GM18870 (cell line): ENCODE data around the gene GMPPB.
A peak's percentile ranks its signal among the peaks of the same experiment; 100 is the strongest.
"Not testable (repeated sequence)": the region's sequence is repeated elsewhere in the genome, so short reads cannot be mapped to it uniquely, and the experiment has no call there.

ENCODE experiments used
- ATAC-seq: cut with Tn5 transposase; IDR thresholded peaks from one replicate; pipeline ENCODE4 v1.9.1; 2021; ENCODE audit warnings: moderate library complexity; ENCODE audit not compliant: unreplicated experiment

The GMPPB gene

DNA sequence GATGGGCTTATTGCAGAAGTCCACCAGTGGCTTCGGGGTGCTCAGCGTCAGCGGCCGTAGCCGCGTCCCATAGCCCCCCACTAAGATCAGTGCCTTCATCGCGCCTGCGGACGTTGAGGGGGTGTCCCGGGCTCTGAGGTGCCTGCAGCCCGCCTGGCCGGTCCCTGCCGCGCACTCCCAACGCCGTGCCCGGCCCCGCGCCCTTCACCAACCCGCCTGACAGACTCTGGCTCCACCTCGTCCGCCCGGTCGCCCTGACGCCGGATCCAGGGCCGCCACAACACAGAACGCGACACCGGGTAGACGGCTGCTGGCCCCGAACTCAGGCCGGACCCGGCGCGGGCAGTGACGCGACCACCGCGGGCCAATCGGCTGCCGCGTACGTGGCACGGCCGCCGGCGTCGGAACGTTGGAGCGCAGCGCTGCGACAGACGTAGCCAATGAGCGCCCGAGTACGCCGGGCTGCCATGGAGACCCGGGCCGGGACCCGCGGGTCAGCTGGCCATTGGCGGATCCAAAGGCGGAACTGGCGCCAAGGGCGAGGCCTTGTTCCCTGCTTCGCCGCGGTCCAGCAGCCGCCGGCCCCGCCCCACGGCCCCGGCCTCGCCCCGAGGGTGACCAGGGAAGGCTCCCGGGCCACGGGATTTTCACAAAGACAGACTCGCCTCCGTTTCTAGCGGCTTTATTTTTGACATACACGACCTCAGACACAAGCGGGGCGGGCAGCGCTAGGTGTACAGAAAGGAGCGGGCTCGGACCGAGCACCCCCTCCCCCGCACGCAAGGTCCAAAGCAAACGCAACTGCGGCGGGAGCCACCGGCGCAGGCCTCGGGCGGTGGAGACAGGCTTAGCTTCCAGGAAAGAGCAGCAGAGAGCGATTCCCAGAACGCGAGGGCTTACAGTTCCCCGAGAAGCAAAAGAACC, at the start of gene GMPPB:
GMPPB (minus strand) TSS at position 324 of the 924 bp plus-strand sequence; CDS start at position 99, 225 bp downstream.
- ATAC-seq: peak; percentile 51

DNA sequence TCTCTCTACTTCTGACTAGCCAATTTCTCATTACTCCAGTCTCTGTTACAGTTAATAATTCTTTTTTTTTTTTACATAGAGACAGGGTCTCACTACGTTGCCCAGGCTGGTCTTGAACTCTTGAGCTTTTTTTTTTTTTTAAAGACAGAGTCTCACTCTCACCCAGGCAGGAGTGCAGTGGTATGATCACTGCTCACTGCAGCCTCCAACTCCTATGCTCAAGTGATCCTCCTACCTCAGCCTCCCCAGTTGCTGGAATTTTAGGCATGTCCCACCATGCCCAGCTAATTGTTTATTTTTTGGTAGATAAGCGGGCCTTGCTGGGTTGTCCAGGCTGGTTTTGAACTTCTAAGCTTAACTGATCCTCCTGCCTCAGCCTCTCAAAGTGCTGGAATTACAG, 49.0 kb upstream of the GMPPB start:
- ATAC-seq: no peak

DNA sequence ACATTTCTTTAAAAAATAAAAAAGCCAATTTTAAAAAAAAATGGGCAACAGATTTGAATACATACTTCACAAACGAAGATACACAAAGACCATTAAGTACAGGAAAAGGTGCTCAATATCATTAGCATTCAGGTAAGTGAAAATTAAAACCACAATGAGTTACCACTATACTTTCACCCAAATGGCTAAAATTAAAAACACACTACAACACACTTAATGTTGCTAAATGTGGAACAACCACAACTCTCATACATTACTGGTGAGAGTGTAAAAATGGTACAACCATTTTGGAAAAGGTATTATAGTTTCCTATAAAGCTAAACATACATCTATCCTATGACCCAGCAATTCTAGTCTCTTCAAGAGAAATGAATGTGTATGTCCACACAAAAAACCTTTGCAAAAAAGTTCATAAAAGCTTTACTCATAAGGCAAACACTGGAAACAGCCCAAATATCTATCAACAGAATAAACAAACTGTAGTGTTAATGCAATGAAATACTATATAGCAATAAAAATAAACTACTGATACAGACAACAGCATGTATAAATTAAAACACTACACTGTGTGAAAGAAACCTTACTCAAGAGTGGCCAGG, 47.7 kb upstream of the GMPPB start:
- ATAC-seq: no peak

- no peak for ATAC-seq
Measured at GRCh38 chr3:49769926-49770325, 46.2 kb upstream of the GMPPB start.

- ATAC-seq: no peak
Measured at GRCh38 chr3:49769286-49769915, 45.6 kb upstream of the GMPPB start.

DNA sequence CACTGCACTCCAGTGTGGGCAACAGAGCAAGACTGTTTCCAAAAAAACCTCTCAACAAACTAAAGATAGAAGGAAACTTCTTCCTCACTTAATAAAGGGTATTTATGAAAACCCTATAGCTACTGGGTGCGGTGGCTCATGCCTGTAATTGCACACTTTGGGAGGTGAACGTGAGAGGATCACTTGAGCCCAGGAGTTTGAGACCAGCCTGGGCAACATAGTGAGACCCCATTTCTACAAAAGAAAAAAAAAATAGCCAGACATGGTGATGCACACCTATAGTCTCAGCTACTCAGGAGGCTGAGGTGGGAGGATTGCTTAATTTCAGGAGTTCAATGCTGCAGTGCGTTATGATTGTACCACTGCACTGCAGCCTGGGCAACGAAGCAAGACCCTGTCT, 40.2 kb upstream of the GMPPB start:
- ATAC-seq: no peak

DNA sequence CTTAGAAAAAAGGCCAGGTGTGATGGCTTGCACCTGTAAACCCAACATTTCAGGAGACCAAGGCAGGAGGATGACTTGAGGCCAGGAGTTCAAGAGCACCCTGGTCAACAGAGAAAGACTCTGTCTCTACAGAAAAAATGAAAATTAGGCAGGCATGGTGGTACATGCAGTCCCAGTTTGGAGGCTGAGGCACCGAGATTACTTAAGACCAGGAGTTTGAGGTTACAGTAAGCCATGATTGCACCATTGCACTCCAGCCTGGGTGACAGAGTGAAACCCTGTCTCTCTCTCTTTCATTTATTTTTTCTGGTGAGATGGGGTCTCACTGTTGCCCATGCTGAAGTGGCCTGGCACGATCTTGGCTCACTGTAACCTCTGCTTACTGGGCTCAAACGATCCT, 37.9 kb upstream of the GMPPB start:
- ATAC-seq: no peak

DNA sequence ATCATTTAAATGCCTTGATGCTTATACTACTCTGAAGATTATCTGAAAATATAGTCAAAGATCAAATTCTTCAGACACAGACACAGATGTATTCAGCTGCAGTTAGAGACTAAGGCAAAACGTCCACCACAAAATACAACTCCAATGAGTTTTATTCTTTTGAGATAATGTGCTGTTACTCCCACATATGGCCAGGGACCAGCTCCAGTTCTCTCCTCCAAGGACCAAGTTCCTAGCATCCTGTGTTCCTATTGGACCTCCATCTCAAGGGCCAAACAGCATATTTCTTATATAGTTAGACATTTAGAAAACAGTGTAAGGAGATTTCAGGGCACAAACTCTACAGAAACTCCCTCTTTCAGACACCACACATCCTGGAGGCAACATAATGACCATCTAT, 35.5 kb upstream of the GMPPB start:
- no peak for ATAC-seq

DNA sequence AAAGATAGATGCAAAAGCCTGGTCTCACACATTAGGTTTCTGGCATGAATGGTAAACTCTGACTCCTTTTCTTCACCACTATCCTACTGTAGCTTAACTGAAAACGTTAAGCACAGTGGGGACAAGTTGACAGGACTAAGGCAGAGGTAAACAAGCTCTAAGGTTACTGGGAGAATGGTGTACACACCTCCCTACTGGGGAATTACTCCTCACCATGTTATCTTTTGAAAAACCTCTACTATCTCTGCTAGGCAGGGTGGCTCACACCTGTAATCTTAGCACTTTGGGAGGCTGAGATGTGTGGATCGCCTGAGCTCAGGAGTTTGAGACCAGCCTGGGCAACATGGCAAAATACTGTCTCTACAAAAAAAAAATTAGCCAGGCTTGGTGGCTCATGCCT, 33.4 kb upstream of the GMPPB start:
- ATAC-seq: no peak

DNA sequence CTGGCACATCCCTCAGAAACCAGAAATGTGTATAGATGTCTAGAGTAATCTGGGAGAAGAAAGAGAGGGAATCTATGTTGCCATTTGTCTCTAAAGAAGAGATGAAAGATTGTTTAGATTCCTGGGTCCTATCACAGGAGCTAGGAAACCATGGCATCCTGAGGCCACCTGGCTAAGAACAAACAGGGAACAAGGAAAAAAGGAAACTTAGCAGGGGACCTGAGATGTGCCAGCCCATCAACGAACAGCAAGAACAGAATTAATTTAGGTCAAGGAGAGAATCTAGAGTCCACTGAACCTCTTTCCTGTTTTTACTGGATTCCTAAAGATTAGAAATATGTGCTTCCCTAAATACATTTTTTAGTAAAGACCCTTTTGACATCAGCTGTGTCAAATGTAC, 32.3 kb upstream of the GMPPB start:
- ATAC-seq: no peak

GRCh38 chr3:49754536-49754935, 30.8 kb upstream of the GMPPB start:
- ATAC-seq: no peak

DNA sequence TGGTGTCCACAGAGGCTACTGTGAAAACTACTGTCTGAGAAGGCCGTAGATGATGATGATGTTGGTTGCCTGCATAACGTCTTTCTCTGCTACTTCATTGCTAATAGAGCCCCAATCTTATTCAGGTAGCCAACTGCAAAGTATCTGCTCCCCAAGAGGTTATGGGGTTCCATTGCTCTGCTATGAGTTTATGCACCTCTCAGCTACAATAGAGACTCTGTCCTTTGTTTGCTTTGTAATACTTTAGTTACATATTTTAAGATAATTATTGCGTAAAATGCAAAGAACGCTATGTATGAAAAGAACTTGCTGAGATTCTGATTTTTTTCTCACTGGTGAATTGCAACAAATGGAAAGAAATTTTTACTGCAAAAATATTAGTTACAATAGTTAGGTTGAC, 27.8 kb upstream of the GMPPB start:
- ATAC-seq: no peak

DNA sequence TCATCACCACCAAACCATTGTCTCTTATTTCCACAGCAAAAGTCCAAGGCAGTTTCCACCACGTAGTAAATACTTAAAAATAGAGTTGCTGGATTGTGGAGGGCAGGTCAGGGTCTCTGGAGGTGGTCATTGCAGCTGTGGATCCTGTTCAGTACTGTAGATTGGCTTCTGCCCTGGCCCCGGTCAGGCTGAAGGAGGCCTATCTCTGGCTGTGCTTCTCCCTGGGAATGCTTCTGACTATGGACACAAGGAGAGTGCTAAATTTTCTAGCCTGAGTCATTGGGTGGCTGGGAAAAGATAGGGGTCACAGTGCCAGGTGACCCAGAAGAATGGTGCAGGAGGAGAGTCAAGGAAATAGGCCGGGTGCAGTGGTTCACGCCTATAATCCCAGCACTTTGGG, 26.3 kb upstream of the GMPPB start:
- no peak for ATAC-seq

- not testable (repeated sequence) for ATAC-seq
Measured at GRCh38 chr3:49748874-49749273, 25.1 kb upstream of the GMPPB start.

GRCh38 chr3:49747792-49748480, 24.2 kb upstream of the GMPPB start:
- no peak for ATAC-seq

DNA sequence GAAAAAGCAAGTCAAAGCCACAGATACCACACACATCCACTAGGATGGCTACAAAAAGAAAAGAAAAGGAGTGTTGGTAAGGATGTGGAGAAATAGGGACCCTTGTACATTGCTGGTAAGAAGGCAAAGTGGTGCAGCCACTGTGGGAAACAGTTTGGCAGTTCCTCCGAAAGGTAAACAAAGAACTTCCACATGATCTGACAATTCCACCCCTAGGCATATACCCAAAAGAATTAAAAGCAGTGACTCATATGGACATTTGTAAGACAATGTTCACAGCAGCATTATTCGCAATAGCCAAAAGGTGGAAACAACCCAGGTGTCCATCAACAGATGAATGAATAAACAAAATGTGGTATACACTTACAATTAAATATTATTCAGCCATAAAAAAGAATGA, 22.2 kb upstream of the GMPPB start:
- ATAC-seq: no peak

DNA sequence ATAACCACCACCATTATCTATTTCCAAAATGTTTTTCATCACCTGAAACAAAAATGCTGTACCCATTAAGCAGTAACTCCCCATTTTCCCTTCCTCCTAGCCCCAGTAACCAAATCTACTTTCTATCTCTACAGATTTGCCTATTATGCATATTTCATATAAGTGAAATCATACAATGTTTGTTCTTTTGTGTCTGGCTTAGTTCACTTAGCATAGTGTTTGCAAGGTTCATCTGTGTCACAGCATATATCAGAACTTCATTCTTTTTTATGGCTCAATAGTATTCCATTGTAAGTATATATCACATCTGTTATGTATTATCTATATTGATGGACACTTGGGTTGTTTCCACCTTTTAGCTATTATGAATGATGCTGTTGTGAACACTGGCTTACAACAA, 16.7 kb upstream of the GMPPB start:
- ATAC-seq: no peak

DNA sequence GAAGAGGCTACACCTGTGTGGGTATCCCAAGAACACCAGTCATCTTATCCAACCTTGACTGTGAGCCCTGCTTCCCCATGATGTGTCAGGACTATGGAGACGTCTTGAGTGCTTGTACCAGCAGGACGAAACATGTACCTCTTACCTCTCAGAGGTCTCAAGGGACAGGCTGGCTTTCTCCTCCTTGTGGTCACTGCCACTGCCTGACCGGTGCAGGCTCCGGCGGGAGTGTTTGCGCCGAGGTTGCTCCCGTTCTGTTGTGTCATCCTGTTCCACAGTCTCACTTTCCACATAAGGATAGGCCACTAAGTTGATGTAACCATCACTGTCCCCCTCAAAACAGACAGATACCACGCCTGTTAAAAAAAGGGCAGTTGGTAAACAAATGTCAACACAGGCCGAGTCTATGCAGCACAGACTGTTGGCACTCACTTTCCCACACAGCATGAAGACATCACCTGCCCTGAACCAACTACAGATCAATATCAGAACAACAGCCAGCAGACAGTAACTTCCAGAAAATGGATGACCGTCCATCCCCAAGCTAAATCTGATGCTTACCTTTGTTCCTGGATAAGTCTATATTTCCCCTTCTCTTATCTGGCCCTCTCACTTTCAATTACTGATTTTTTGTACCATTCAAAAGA, 14.4 kb upstream of the GMPPB start:
- ATAC-seq: no peak

GRCh38 chr3:49734752-49735151, 11.0 kb upstream of the GMPPB start:
- ATAC-seq: no peak

- ATAC-seq: no peak
Measured at GRCh38 chr3:49733551-49733950, 9.8 kb upstream of the GMPPB start.

- ATAC-seq: no peak
Measured at GRCh38 chr3:49732597-49732996, 8.8 kb upstream of the GMPPB start.
